Endothelial cell of umbilical vein (primary cell): ENCODE results near the gene FAM53B.

Experiments
- EZH2 ChIP-seq: IDR thresholded peaks from 2 replicates; pipeline ENCODE4 v1.6.1; 2012; ENCODE audit warnings: borderline replicate concordance, low read depth, mild to moderate bottlenecking, moderate library complexity, low read length, inconsistent platforms; ENCODE audit not compliant: severe bottlenecking
- POLR2A ChIP-seq: IDR thresholded peaks from 2 replicates; pipeline ENCODE4 v1.6.1; 2012; ENCODE audit warnings: low read depth, mild to moderate bottlenecking, control low read depth, low read length
- POLR2AphosphoS5 ChIP-seq: IDR thresholded peaks from 2 replicates; pipeline ENCODE4 v1.6.1; 2012; ENCODE audit warnings: low read depth, mild to moderate bottlenecking, control low read depth, low read length, moderate library complexity; ENCODE audit not compliant: insufficient read depth
- TF ChIP-seq, protein P1 (sequence below), 2 donors: IDR thresholded peaks; 1 replicate in 1 of 2; 2 replicates in 1 of 2; pipeline ENCODE4 v1.5.1; 2011; ENCODE audit warnings: low read length in 2 of 2, mild to moderate bottlenecking in 2 of 2, moderate library complexity in 2 of 2, control low read depth in 1 of 2, inconsistent platforms in 1 of 2, low read depth in 1 of 2; ENCODE audit not compliant: insufficient read depth in 1 of 2; ENCODE audit errors: extremely low read depth in 1 of 2

DNA sequence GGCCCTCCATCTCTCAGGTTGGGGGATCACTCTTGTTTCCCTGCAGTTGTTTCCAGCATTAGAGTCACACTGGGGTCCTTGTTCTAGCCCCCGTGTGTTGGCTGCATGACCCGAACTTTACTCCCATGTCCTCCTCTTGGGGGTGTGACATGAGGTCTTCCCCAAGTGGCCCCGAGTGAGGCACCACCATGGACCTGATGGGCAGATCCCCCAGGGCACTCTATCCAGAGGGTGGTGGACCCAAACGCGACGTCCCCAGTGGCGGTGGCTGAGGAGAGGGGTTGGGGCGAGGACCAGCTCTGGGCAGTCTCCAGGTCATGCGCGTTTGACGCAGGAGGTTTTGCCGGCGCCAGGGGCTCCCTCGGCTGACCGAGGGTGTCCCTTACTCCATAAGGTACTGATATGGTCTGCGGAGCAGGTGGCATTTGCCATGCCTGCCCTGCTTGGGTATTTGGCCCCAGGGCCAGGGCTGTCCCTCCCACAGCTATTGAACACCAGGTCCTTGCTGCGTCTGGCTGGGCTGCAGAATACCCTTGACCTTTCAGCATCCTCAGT is 150.7 kb downstream of the FAM53B start:
- TF ChIP-seq, protein P1, sequence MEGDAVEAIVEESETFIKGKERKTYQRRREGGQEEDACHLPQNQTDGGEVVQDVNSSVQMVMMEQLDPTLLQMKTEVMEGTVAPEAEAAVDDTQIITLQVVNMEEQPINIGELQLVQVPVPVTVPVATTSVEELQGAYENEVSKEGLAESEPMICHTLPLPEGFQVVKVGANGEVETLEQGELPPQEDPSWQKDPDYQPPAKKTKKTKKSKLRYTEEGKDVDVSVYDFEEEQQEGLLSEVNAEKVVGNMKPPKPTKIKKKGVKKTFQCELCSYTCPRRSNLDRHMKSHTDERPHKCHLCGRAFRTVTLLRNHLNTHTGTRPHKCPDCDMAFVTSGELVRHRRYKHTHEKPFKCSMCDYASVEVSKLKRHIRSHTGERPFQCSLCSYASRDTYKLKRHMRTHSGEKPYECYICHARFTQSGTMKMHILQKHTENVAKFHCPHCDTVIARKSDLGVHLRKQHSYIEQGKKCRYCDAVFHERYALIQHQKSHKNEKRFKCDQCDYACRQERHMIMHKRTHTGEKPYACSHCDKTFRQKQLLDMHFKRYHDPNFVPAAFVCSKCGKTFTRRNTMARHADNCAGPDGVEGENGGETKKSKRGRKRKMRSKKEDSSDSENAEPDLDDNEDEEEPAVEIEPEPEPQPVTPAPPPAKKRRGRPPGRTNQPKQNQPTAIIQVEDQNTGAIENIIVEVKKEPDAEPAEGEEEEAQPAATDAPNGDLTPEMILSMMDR (IDR thresholded peaks at IDR 0.05; ENCODE audit: extremely low read depth in 1 of 2, insufficient read depth in 1 of 2, low read depth in 1 of 2, low read length in 2 of 2): no peak
- no peak for TF ChIP-seq POLR2AphosphoS5
- TF ChIP-seq POLR2A: no peak
- TF ChIP-seq EZH2: no peak
